Spinal cord (tissue), 10 donors: ENCODE measurements around the gene ARHGEF25. TPM values are rescaled to one million over a fixed set of nuclear protein-coding genes. Genes with fewer than 3 reads are reported as not detected.
"Not testable (repeated sequence)": the region's sequence is repeated elsewhere in the genome, so short reads cannot be mapped to it uniquely, and the experiment has no call there.

Experiments
- DNase-seq, 6 donors: peaks; one replicate each; pipeline versions ENCODE4 v3.0.0 to v3.0.0-alpha.2; 2013 to 2015; ENCODE audit warnings: low spot score in 6 of 6, low read depth in 4 of 6
- H3K27ac ChIP-seq: one replicate; pipeline ENCODE4 v1.5.1; 2013; ENCODE audit warnings: low read depth, low read length, control low read depth
- H3K27me3 ChIP-seq: one replicate; pipeline ENCODE4 v1.6.1; 2013; ENCODE audit warnings: low read length; ENCODE audit not compliant: control insufficient read depth, insufficient read depth
- H3K36me3 ChIP-seq: one replicate; pipeline ENCODE4 v1.6.1; 2013; ENCODE audit warnings: low read length; ENCODE audit not compliant: control insufficient read depth, insufficient read depth
- H3K4me1 ChIP-seq: one replicate; pipeline ENCODE4 v1.6.1; 2013; ENCODE audit warnings: low read length; ENCODE audit not compliant: control insufficient read depth, insufficient read depth
- H3K4me3 ChIP-seq: one replicate; pipeline ENCODE4 v1.5.1; 2013; ENCODE audit warnings: low read depth, low read length, control low read depth
- H3K9me3 ChIP-seq: one replicate; pipeline ENCODE4 v1.6.1; 2013; ENCODE audit warnings: low read length; ENCODE audit not compliant: control insufficient read depth, insufficient read depth
- WGBS: methylation state at CpG from one replicate; pipeline ENCODE4 v1.1.5; 2013; ENCODE audit warnings: missing lambda C conversion rate; ENCODE audit not compliant: insufficient coverage; 5-methylcytosine and 5-hydroxymethylcytosine counted together
- polyA plus RNA-seq, 2 donors: library from polyadenylated mRNA; unstranded; fragments of 120-200 nt; gene quantifications; one replicate each; pipeline ENCODE4 v1.2.1, GENCODE V29; 2013; ENCODE audit not compliant: insufficient read length in 2 of 2
- total RNA-seq, 2 donors: library from RNA; depleted of rRNA in 1 of 2; stranded (reverse); fragments of 120-200 nt in 1 of 2; fragments of >200 nt in 1 of 2; gene quantifications; one replicate each; pipeline versions ENCODE4 v1.2.3 to v1.2.4, GENCODE V29; 2013 to 2014
- donor health status: healthy.

ARHGEF25 gene
- total and polyA plus RNA-seq, 4 donors: 27.2 to 61.9 (median 45.1) TPM

- Histone ChIP-seq H3K27ac (no peak overlapping the region), H3K27me3 (peaks cover 50% of the 10 kb centered on the region), H3K9me3 (no peaks in the 10 kb centered on the region), H3K4me3 (peak overlapping the region; percentile 58), H3K36me3 (peaks cover 21% of the 10 kb centered on the region), H3K4me1 (peaks cover 45% of the 10 kb centered on the region)
- DNase-seq: peak in 2 of 6 donors; percentile 72 to 80
- WGBS: under 1% methylated on average over 58 of the region's 67 CpGs
Measured at GRCh38 chr12:57632073-57632957, 21.1 kb downstream of the ARHGEF25 start.

DNA sequence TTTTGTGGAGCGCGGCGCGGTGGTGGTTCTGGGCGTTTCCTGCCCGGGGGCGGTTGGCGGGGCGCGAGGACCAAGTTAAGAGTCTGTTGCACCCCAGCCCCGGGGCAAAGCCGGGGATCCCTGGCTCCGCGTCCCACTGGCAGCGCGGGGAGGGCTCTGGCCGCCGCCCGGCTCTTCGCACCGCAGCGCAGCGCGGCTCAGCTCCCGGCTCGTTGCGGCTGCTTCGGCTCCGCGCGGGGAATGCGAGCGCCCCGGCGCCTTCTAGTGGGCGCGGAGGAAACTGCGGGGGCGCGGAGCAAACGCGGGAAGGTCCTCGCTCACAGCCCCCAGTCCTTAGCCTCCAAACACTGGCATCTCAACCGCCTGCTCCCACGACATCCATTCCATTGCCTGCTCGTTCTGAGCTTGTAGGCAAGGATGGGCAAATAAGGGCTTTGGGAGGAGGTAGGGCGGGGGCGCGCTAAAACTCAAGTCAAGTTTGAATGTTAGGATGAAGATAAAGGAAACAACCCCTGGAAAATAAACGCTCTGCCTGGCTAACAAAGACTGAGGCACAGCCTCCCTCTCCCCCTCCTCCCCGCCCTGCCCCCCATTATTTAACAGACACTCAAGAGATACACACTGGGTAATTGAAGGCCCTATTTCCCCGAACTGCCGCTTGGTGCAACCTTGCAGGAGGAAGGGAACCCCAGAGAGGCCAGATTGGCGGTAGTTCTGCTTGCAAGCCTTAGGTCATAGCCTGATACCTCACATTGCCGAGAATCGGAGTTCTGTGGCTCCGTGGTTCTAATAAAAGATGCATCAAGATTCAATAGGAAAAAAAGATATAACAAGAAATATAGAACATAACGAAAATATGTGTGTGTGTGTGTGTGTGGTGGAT lies 22.0 kb downstream of the ARHGEF25 start, which contains the start of gene B4GALNT1:
Gene B4GALNT1, minus strand, starts transcription at position 244 of the 883 bp plus-strand sequence. CDS start 1,069 bp downstream, outside the sequence.
- Histone ChIP-seq H3K4me3 (peak within 1 kb of the TSS; percentile 58), H3K9me3 (no peaks in the 10 kb centered on the region), H3K27ac (no peak within 1 kb of the TSS), H3K27me3 (peaks cover 41% of the 10 kb centered on the region), H3K36me3 (peaks cover 13% of the 10 kb centered on the region), H3K4me1 (peaks cover 37% of the 10 kb centered on the region)
- peak in 5 of 6 donors; percentile 62 to 95 (median 71) for DNase-seq
- WGBS: under 1% methylated on average over 46 of the region's 58 CpGs

GRCh38 chr12:57636731-57637130 lies 25.5 kb downstream of the ARHGEF25 start:
- H3K36me3 ChIP-seq, H3K9me3 ChIP-seq, H3K4me3 ChIP-seq, H3K27ac ChIP-seq, DNase-seq: not testable (repeated sequence)
- Histone ChIP-seq H3K4me1 (peaks cover 18% of the 10 kb centered on the region), H3K27me3 (peaks cover 24% of the 10 kb centered on the region)
- WGBS: 93% methylated on average over 7 of the region's 9 CpGs

- no peaks in the 10 kb centered on the region for H3K36me3 ChIP-seq
- no peaks in the 10 kb centered on the region for H3K9me3 ChIP-seq
- no peak overlapping the region for H3K4me3 ChIP-seq
- H3K27me3 ChIP-seq: peaks cover 17% of the 10 kb centered on the region
- no CpG with 5 or more reads among the region's 3 CpGs for WGBS
- DNase-seq: no peak
- H3K27ac ChIP-seq: no peak overlapping the region
- H3K4me1 ChIP-seq: peaks cover 12% of the 10 kb centered on the region
Measured at GRCh38 chr12:57637364-57637763, 26.1 kb downstream of the ARHGEF25 start.

DNA sequence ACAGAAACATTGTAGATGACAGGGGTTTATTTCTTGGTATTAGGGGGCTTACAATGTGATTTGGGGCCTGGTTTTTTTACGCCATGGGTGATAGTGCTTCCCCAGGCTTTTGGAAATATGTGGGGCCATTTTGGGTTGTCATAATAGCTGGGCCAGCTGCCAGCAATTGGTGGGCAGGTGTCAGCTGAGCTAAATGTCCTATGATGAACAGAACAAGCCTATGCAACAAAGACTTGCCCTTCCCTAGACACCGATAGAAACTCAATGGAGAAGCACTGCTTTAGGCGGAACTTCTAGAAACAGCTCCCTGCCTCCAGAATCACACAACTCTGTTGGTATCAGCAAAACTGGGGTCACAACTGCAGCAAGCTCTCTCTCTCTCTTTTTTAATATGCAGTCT lies 26.9 kb downstream of the ARHGEF25 start:
- DNase-seq: no peak

DNA sequence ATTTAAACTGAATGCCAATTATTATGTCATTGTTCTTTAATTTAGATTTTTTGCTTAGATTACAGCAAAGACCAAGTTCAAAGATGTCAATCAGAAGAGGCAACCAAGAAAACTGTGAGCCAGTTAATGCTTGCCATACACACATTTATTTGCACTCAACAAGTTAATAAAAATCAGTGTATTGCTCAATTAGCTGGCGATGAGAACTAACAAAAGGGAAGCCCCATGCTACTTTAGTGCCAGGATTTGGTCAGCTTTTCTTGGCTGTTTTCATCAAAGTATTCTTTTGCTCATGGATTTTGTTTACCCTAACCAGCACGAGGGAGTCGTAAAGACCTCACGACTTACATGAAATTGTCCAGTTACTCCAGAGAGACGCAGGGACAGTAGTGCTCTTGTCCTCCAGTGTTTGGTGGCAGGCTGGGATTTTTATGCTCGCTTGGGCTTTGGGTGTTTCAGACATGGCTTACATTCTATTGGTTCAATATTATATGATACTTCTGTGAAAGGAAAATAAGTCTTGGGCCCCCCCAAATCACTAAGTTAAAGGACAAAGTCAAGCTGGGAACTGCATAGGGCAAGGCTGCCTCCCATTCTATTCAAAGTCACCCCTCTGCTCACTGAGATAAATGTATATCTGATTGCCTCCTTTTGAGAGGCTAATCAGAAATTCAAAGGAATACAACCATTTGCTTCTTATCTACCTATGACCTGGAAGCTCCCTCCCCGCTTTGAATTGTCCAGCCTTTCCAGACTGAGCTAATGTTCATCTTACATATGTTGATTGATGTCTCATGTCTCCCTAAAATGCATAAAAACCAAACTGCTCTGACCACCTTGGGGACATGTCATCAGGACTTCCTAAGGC lies 29.2 kb downstream of the ARHGEF25 start:
- Histone ChIP-seq H3K4me3 (no peak overlapping the region), H3K27me3 (peaks cover 10% of the 10 kb centered on the region), H3K9me3 (no peaks in the 10 kb centered on the region), H3K27ac (no peak overlapping the region), H3K4me1 (no peaks in the 10 kb centered on the region), H3K36me3 (no peaks in the 10 kb centered on the region)
- DNase-seq: no peak
- 89% methylated on average over 3 of the region's 7 CpGs for WGBS

More for the DNA sequence above, 26.9 kb downstream of the ARHGEF25 start:
- Histone ChIP-seq H3K36me3 (no peaks in the 10 kb centered on the region), H3K4me3 (no peak overlapping the region), H3K27ac (no peak overlapping the region), H3K4me1 (peaks cover 5% of the 10 kb centered on the region), H3K27me3 (peaks cover 12% of the 10 kb centered on the region), H3K9me3 (no peaks in the 10 kb centered on the region)
- 90% methylated on average over 3 of the region's 3 CpGs for WGBS

DNA sequence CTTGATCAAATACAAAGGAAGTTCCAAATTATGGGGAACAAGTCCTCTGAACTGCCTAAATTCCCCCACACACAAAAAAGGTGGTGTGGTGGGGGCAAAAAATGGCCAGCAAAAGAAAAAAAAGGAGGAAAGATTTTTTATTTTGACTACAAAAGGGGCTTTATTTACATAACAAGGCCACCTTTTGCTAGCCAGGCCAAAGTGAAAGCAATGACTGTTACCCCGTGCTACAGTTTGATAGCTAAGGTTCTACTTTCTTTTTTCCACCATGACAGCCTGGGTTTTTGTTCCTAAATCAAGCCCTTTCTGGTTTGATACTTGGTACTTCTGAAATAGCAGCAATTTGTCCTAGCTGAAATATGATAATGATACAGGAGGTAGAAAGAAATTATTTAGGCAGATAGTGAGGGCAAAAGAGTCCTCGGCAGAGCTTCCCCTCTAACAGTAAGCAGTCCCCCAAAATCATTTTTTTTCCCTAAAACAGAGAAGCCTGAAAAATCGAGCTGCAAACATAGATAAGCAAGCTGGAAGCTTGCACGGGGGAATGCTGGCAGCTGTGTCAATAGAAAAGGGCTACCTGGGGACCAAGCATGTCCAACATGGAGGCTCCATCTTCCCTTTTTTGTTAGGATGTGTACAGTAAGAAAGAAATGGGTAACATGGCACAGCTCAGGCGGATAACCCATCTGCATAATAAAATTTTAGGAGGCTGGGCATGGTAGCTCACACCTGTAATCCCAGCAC lies 30.6 kb downstream of the ARHGEF25 start:
- peaks cover 10% of the 10 kb centered on the region for H3K27me3 ChIP-seq
- no peaks in the 10 kb centered on the region for H3K36me3 ChIP-seq
- H3K9me3 ChIP-seq: no peaks in the 10 kb centered on the region
- DNase-seq: no peak
- 44% methylated on average over 4 of the region's 5 CpGs for WGBS
- H3K27ac ChIP-seq: no peak overlapping the region
- no peaks in the 10 kb centered on the region for H3K4me1 ChIP-seq
- H3K4me3 ChIP-seq: no peak overlapping the region

DNA sequence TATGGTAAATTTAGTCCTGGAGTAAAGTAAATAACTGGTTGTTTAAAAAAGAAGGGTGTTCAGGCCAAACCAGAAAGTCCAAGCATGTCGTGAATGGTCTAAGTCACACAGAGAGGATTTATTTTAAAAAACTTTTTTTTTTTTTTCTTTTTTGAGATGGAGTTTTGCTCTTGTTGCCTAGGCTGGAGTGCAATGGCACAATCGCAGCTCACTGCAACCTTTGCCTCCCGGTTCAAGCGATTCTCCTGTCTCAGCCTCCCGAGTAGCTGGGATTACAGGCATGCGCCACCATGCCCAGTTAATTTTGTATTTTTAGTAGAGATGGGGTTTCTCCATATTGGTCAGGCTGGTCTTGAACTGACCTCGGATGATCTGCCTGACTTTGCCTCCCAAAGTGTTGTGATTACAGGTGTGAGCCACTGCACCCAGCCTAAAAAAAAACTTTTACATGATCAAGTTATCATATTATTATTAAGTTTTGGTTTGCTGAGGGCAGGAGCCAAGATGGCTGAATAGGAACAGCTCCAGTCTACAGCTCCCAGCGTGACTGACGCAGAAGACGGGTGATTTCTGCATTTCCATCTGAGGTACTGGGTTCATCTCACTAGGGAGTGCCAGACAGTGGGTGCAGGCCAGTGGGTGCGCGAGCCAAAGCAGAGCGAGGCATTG lies 34.9 kb downstream of the ARHGEF25 start:
- H3K4me3 ChIP-seq, H3K27me3 ChIP-seq, H3K9me3 ChIP-seq, H3K4me1 ChIP-seq, H3K27ac ChIP-seq, H3K36me3 ChIP-seq: not testable (repeated sequence)
- peak in 1 of 6 donors; percentile 25 for DNase-seq
- 61% methylated on average over 6 of the region's 13 CpGs for WGBS
